PFSK-1 (cell line): Measurements from ENCODE around the gene GPRIN3.

Experiments
- FOXP2 ChIP-seq: optimal IDR thresholded peaks from 2 replicates; pipeline ENCODE3; 2011; ENCODE audit warnings: borderline replicate concordance, control low read depth, inconsistent platforms; ENCODE audit not compliant: insufficient read depth; ENCODE audit errors: extremely low read length, extremely low read depth
- POLR2AphosphoS5 ChIP-seq: IDR thresholded peaks from 2 replicates; pipeline ENCODE4 v1.6.1; 2012; ENCODE audit warnings: low read depth, mild to moderate bottlenecking, control low read depth, low read length, moderate library complexity
- REST ChIP-seq, 2 experiments: IDR thresholded peaks; 2 replicates each; pipeline versions ENCODE4 v1.6.1 to v1.8.0; 2011 to 2012; ENCODE audit warnings: low read depth in 2 of 2, low read length in 2 of 2, control low read depth in 1 of 2, inconsistent platforms in 1 of 2, mild to moderate bottlenecking in 1 of 2, moderate library complexity in 1 of 2; ENCODE audit not compliant: insufficient read depth in 1 of 2
- SIN3A ChIP-seq: IDR thresholded peaks from 2 replicates; pipeline ENCODE4 v1.6.1; 2012; ENCODE audit warnings: mild to moderate bottlenecking, low read length, moderate library complexity, borderline replicate concordance; ENCODE audit not compliant: insufficient read depth
- TAF1 ChIP-seq: IDR thresholded peaks from 2 replicates; pipeline ENCODE4 v1.6.1; 2012; ENCODE audit warnings: low read length, control low read depth, borderline replicate concordance; ENCODE audit not compliant: insufficient read depth

- TF ChIP-seq POLR2AphosphoS5 (no peak), FOXP2 (no peak), REST (IDR thresholded peaks at IDR 0.05; ENCODE audit: insufficient read depth in 1 of 2, low read depth in 2 of 2, low read length in 2 of 2) (no peak), TAF1 (no peak), SIN3A (no peak)
Measured at GRCh38 chr4:89322671-89323070, 15.1 kb upstream of the GPRIN3 start.
